Fibroblast of lung (primary cell): ENCODE data around the gene SH3BP2.

Experiments
- CTCF ChIP-seq, 2 donors: IDR thresholded peaks in 1 of 2; conservative IDR thresholded peaks in 1 of 2; 1 replicate in 1 of 2; 2 replicates in 1 of 2; pipeline ENCODE4 v1.5.1; 2011 to 2012; ENCODE audit warnings: low read length in 2 of 2, control low read depth in 1 of 2, inconsistent platforms in 1 of 2, low read depth in 1 of 2, mild to moderate bottlenecking in 1 of 2
- EZH2 ChIP-seq: IDR thresholded peaks from 2 replicates; pipeline ENCODE4 v1.5.1; 2012; ENCODE audit warnings: low read length, control low read depth, mild to moderate bottlenecking; ENCODE audit errors: missing control alignments

- TF ChIP-seq CTCF (conservative IDR thresholded peaks at IDR 0.05 in 1 of 2, IDR thresholded peaks at IDR 0.05 in 1 of 2; ENCODE audit: low read depth in 1 of 2, low read length in 2 of 2) (no peak), EZH2 (no peak)
Observed at GRCh38 chr4:2839060-2839459, 46.2 kb downstream of the SH3BP2 start.
